ENCODE measurements around the gene NTRK1.
A peak's percentile ranks its signal among the peaks of the same experiment; 100 is the strongest.

The NTRK1 gene

DNA sequence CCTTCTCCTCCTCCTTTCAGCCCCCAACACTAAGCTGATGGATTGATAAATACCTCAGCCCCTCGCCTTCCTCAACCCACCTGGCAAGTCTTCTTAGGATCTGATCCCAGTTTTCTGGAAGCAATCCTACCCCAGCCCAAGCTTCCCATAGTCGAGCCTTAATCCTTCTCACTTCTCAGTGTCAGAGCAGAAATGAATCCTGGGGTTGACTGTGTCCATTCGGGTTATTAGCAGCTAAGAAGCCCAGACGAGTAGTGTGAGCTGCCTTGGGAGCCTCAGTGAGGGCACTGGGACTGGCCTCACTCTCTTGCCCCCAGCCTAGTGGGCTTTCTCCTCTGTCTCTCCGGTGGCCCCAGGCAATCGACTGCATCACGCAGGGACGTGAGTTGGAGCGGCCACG lies 20.4 kb downstream of the NTRK1 start:
- DNase-seq (ENCODE audit: low read depth) = no peak

DNA sequence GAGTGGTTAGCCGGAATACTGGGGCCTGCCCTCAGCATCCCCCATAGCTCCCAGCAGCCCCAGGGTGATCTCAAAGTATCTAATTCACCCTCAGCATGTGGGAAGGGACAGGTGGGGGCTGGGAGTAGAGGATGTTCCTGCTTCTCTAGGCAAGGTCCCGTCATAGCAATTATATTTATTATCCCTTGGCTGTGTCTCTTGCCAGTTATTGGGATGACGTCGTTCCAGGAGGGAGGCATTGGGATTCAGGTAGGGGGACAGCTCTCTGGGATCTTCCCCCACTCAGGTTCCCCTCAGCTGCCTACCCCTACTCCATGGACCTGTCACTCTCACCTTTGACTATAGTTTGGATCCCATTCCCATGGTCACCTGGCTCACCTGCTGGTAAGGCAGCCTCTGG lies 21.0 kb downstream of the NTRK1 start:
- no peak for DNase-seq (ENCODE audit: low read depth)

DNA sequence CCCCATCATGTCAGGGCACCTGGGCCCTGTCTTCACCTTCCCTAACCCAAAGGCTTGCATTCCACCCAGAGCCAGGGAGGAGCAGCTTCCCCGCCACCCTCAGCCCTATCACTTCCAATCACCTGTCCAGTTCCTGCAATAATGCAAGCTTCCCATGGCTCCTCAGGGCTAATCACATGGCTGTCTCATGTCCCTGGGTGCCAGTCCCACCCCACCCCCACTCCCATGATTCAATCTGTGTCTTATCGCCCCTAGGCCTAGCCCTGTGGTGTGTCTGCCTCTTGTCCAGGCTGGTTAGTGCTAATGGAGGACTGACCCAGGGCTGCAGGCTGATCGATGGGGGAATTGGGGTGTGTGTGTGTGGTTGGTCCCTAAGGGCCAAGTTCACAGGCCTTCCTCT lies 21.9 kb downstream of the NTRK1 start:
- no peak for DNase-seq (ENCODE audit: low read depth)

DNA sequence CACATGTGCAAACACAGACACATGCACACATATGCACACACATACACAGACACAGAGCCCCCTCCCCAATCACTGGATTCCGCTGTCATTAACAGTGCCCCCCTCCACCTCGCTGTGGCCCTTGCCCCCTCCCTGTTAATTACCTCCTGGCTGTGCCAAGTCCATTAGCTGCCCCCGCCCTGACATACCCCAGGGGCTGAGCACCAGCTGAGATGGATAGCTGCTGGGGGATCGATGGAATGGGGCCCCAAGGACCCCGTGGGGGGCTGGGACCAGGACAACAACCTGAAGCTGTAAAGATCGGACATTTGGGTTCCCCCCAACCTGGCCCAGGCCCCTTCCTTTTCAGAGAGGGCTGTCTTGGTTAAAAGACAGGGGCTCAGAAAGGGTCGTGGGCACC lies 23.3 kb downstream of the NTRK1 start:
- DNase-seq (ENCODE audit: low read depth) = no peak

DNA sequence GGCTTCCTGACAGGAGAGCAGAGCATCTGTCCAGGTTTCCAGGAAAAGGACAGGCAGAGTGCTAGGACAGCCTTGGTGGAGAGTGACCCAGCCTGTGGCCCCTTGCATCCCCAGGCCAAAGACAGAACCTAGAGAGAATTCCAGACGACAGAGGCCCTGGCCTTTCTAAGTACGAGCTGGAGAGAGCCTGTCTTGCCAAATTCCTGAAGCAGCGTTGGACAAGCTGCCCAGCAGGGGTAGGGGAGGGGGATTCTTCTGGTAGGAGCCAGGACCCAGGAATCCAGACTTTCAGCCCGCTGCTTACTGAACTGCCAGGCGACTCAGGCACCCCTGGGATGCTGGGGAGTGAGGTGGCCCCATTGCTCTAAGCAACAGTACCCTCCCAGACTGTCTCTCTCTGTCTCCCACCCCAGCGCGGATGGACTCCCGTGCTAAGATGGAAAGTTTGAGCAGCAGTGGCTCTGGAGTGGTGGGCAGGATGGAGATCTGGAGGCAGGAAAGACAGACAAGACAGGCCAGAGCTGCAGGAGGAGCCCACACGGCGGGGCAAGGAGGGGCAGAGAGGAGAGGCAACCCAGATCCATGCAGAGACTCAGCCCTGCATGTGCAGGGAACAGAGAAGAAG lies 24.0 kb downstream of the NTRK1 start:
- DNase-seq (ENCODE audit: low read depth) = no peak

DNA sequence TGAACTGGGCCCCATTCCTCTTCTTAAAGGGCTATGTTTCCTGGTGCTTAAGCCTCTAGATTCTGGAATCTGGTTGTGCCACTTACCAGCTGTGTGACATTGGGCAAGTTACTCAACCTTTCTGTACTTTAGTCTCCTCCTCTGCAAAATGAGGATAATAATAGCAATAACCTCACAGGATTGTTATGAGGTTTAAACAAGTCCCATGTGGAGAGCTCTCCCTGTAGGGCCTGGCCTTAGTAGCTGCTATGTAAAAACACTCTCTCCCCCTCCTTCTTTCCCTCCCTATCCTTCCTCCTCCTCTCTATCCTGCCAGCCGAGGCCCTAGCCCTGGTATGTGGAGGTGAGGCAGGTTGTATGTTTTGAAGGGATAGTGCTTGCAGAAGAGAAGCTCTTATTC lies 24.6 kb downstream of the NTRK1 start:
- DNase-seq (ENCODE audit: low read depth) = no peak

DNA sequence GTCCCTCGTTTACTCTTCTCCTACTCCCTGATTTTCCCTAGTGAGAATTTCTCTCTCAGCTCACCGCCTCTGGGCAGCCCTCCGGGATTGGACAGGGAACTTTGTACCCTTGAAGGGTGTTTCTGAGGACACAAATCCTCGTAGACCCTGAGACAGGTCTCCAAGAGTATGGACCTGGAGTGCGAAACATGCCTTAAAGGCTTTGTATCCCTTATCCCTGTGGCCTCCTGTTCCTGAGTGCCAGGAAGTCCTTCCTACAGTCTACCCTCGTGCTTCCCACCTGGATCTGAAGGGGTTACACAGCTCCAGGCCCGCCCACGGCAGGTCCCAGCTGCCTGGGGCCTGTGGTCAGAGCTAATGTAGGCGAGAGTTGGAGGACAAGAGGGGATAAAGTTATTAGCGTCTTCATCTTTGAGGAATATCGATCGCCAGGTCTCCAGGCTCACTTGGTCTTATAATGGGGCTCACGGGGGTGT lies 25.3 kb downstream of the NTRK1 start:
- no peak for DNase-seq (ENCODE audit: low read depth)

DNA sequence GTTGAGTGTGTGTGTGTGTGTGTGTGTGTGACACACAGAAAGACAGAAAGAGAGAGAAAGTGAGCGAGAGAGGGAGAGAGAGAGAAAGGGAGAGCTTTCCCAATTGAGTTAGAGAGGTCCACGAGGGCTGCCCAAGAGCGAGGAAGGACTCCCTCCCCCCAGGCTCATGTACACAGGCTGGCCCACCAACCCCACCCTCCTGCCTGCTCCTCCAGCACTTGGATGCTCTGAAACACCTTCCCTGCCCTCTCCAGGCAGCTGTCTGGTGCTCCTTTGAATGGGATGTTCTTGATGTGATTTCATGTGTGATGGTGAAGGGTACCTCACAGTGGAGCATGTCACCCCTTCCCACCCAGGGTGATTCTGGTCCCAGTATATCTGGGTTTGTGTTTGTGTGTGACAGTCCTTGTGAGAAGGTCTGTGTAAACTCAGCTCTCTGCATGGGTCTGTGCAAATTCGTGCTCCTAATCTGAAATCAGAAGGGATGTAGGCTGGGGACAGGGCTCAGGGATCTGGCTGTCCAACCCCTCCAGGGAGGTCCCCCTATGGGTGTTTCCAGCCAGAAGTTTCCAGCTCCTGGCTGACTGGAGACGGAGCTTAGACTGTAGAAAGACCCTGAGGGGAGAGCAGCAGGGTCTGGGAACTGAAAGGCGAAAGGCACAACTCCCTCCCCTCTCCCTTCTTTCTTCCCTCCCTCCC lies 26.1 kb downstream of the NTRK1 start:
- no peak for DNase-seq (ENCODE audit: low read depth)

DNA sequence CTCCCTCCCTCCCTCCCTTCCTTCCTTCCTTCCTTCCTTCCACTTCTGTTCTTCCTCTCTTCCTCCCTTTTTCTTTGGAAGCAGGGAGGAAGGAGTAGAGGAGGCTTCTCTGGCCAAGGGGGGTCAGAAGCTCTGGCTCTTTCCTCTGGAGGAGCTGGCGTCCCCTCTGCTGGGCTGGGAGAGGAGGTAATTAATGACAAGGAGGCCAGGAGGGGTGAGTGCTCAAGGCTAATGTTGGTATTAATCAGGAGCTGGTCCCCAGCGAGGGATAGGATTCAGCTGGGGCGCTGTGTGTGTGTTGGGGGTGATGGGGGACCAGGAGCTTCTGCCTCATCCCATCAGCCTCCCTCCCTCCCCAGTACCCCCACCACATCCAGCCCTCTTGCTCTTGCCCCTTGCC lies 26.7 kb downstream of the NTRK1 start:
- DNase-seq (ENCODE audit: low read depth) = no peak

DNA sequence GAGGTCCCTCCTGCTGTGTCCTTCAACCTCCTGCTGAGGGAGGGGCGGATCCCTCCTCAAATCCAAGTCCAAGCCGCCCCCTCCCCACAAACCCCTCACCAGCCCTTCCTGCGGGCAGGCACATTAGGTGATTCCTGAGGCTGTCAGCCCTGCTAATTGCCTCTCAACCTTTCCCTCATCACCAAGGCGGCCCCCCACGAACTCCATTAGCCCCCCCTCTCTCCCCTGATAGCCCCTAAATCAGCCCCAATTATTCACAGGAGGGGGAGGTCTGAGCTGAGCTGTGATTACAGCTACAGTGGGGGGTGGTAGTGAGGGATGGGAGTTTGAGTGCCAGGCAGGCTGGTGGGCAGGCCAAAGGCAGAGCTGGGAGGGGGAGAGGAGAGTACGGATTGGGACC lies 27.1 kb downstream of the NTRK1 start:
- no peak for DNase-seq (ENCODE audit: low read depth)

DNA sequence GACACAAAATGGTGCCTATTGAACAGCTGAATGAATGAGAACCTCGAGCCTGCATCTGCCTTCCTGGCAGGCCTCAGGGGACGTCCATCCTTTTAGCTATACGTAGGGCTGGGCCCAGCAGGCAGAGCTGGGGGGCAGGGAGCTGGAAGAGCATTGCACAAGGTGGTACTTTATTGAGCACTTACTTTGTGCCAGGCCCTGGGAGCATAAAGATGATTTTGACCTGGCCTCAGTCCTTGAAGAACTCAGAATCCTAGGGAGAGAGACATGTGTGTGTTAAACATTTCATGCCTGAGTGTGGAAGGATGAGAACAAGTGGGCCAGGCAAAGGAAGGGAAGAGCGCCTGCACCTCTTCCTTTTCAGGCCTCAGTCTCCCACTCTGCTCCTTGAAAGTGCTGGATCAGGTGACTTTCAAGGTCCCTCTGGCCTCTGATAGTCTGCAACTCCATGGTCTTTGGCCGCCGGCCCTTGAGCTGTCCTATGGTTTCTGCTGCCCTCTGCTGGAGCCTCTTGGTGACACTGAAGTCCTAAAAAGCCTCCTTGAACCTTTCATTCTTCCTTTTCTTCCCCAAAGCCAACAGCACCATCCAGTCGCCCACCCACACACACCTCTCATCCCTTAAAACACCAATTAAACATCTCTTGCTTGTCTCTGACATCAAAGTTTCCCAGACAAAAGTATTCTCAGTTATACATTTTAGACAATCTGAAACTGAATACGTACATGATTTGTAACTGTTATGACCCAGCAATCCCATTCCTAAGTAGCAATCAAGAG lies 29.3 kb downstream of the NTRK1 start:
- DNase-seq (ENCODE audit: low read depth) = peak; percentile 72

DNA sequence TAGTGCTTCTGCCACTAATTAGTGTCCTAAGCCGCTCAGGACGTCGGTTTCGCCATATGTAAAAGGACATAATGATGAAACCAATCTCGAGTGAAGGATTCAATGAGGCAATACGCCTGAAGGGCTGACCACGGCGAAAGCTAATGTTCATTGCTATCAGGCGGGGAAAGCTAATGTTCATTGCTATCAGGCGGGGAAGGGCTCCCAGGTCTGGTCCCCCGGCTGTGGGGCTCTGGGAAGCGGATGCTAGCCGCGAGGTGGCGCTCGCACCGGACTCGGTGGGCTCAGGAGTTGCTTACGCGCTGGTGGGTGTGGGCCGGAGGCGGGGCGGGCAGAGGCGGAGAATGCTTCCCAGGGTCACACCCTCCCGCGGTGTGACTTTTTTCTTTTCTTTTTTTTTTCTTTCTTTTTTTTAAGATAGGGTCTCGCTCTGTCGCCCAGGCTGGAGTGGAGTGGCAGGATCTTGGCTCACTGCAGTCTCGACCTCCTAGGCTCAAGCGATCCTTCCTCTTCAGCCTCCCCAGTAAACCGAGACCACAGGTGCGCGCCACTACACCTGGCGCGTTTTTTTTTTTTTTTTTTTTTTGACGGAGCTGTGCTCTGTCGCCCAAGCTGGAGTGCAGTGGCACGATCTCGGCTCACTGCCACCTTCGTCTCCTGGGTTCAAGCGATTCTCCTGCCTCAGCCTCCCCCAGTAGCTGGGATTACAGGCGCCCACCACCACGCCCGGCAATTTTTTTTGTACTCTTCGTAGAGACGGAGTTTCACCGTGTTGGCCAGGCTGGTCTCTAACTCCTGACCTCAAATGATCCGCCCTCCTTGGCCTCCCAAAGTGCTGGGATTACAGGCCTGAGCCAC lies 31.8 kb downstream of the NTRK1 start:
- DNase-seq (ENCODE audit: low read depth) = peak; percentile 72

DNA sequence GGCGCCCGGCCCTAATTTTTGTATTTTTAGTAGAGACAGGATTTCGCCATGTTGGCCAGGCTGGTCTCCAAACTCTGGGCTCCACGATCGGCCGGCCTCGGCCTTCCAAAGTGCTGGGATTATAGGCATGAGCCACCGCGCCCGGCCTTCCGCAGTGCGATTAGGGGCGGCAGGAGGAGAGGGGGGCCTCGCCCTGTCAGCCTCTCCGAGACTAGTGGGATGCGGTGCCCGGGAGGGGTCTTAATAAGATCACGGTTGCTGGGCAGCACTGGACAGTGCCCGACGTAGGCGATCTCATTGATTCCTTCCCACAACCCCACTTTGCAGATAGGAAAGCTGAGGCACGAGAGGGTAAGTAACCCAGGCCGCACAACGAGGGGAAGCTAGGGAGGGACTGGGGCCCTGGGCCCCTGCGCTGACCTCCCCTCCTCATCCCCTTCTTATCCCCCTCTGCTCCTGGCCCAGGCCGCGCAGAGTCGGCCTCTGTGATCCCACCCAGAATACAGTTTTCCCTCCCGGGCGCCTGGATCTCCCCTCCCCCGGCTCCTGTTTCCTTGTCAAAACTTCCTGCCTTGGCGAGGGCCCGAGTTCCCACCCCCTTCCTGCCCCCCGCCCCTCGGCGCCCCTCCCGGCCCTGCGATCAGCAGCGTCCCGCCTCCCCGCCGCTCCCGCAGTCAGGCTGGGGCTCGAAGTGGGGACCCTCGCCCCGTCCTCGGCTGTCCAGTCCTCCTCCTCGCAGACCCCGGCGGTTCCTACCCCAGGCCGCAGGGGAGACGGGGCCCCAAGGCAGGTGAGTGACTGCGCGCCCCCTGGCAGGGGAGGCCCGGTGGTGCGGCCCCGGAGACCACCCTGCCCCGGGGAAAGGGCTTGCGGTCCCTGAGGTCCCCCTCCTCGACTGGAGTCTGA lies 32.6 kb downstream of the NTRK1 start, which contains the start of gene PEAR1:
Gene PEAR1, plus strand, starts transcription at position 671 of the 906 bp plus-strand sequence. CDS start 10,209 bp downstream, outside the sequence.
- DNase-seq (ENCODE audit: low read depth) = no peak

DNA sequence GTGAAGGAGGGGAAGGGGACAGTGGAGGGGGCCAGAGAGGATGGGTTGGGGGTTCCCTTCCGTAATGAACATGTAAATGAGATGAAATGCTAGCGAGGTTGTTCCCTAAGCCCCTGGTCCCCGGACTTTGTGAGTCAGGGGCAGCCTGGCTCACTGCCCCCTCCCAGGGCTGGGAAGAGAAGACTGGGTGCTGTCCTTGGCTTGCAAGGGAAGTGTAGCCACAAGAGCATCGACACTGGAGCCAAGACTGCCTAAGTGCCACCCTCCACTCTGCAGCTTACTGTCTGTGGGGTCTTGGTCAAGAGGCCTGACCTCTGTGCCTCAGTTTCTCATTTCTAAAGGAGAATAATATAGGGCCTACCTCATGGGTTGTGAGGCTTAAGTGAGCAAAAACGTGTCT lies 33.3 kb downstream of the NTRK1 start:
- no peak for DNase-seq (ENCODE audit: low read depth)

DNA sequence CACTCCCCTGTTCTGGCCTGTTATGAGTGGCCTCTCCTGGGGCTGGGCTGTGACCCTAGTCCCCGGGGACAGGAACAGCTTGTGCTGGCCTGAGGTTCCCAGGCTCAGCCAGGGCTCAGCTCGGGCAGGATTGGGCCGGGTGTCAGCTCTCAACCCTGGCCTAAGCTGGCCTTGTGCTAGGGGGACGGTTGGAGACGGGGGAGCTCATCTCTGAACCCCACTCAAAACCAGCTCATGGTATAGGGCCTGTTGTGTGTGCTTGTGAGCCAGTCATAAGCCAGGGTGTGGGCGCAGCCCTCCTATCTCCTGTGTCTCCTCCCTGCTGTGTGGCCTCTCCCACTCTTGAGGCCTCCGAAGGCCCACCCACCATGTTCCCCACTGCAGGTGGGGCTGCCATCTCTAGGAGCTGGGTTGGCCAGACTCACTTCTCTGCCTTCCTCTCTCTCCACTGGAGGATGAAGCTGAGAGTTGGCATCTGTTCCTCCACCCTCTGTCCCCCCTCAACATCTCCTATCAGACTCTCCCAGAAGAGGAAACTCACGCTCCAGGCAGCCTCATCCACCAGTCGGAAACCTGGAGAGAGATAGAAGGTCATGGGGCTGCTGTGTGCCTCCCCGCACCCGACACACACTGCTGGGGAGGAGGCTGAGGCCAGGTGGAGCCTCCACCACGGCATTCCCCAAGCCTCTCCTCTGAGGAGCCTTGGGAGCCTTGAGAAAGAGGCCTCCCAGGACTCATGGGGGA lies 34.2 kb downstream of the NTRK1 start:
- no peak for DNase-seq (ENCODE audit: low read depth)

DNA sequence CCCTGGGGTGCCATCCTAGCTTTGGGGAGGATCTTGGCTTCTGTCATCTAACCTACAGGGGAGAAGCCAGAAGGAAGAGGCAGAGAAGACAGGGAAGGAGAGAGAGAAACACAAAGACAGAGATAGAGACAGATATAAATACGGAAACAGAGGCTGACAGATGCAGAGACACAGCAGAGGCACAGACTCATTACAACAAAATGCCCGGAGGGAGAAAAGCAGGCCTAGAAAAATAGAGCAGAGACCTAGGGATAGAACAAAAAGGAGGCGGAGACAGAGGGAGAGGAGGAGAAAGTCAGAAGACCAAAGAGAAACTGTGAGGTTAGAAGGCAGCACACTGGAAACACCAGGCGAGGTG lies 34.8 kb downstream of the NTRK1 start:
- peak; percentile 21 for DNase-seq (ENCODE audit: low read depth)

DNA sequence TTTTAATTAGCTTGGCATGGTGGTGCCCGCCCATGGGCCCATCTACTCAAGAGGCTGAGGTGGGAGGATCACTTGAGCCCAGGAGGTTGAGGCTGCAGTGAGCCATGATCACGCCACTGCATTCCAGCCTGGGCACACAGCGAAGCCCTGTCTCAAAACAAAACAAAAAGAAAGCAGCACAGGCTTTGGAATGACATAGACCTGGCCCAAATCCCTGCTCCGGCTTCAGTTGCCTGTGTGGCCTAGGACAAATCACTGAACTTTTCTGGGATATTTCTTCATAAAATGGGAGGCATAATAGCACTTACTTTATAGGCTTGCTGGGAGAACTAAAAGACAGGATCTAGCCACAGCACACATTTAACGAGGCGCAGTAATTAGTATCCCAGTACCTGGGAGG lies 35.3 kb downstream of the NTRK1 start:
- no peak for DNase-seq (ENCODE audit: low read depth)

DNA sequence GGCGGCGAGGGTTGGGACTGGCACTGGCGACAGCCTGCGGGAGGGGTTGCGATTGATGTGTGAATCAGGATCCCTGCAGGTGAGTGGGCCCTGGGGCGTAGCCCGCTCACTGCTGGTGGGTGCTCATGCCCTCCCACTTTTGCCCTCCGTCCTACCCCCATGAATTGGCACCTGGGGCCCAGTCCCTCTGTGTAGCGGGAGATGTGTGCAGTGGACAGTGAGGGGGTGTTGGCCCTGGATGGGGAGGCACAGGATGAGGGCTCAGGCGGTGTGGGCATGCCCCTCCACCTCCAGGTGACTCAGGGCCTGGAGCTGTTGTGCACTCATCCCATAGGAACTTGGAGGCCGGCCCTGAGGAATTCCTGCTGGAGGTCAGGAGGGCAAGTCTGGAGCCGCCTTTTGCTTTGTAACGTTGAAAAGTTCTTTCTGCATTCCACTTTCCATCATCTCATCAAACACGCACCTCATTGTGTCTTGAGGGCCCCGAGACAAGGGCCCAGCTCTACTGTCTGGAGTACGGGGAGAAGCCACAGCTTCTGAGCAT lies 35.9 kb downstream of the NTRK1 start:
- peak; percentile 73 for DNase-seq (ENCODE audit: low read depth)

DNA sequence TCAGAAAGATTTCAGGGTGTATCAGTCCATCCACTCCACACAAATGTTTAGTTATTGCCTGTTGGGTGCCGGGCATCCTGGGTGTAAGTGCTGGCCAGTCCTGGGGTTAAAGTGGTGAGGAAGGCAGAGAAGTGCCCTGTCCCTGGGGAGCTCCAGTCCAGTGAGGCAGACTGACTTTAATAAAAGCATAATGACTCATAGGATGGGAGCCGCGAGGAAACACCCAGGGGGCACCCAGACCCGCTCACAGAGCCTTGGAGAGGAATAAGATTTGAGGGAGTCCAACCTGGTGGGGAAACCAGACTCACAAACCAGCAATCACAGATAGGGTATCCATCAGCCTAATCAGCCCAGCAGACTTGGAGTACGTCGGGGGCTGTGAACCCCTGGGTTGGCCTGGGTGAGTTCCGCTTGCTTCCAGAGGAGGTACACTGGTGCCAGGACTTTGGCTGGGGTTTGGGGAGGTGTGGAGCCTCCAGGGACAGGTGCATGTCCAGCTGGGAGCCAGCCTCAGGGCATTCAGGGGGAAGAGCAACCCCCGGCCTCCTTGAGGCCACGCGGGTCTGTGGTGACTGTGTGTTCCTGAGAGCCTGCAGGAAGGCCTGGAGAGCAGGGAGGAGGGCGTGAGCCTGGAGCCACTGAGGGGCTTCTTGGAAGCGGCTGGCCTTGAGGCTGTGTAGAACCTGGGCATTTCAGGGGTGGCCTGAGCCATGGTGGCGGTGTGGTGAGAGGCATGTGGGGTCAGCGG lies 36.6 kb downstream of the NTRK1 start:
- DNase-seq (ENCODE audit: low read depth) = peak; percentile 50
